ENCODE measurements around the gene SYVN1.
"Not testable (repeated sequence)": the region's sequence is repeated elsewhere in the genome, so short reads cannot be mapped to it uniquely, and the experiment has no call there.

Gene SYVN1

GRCh38 chr11:65119670-65119995 lies 14.7 kb downstream of the SYVN1 start:
- H3K27ac Mint-ChIP-seq: peak overlapping the region in 1 of 3 experiments; percentile 32
- H3K27me3 Mint-ChIP-seq (ENCODE audit: low read depth): no peaks in the 10 kb centered on the region
- peak overlapping the region; percentile 76 to 100 (median 98) for H3K4me3 Mint-ChIP-seq

GRCh38 chr11:65118891-65119669 lies 15.2 kb downstream of the SYVN1 start:
- Mint-ChIP-seq H3K4me3 (peak overlapping the region; percentile 76 to 100 (median 98)), H3K4me1 (peaks cover 26% of the 10 kb centered on the region), H3K27ac (peak overlapping the region in 2 of 3 experiments; percentile 32 to 44), H3K36me3 (ENCODE audit: low read depth) (peaks cover 34% of the 10 kb centered on the region)
- not testable (repeated sequence) for H3K9me3 Mint-ChIP-seq; H3K27me3 Mint-ChIP-seq (ENCODE audit: low read depth)

More at GRCh38 chr11:65119670-65119995, 14.7 kb downstream of the SYVN1 start:
- no peaks in the 10 kb centered on the region for H3K9me3 Mint-ChIP-seq
- H3K4me1 Mint-ChIP-seq: peaks cover 28% of the 10 kb centered on the region
- TF ChIP-seq CTCF (IDR thresholded peaks at IDR 0.05; ENCODE audit: unreplicated experiment in 3 of 3): no peak
- H3K36me3 Mint-ChIP-seq (ENCODE audit: low read depth): peaks cover 39% of the 10 kb centered on the region

- Mint-ChIP-seq H3K27ac (peak overlapping the region; percentile 80 to 91 (median 84)), H3K4me1 (peaks cover 33% of the 10 kb centered on the region), H3K36me3 (ENCODE audit: low read depth) (peaks cover 32% of the 10 kb centered on the region), H3K27me3 (ENCODE audit: low read depth) (no peaks in the 10 kb centered on the region), H3K4me3 (peak overlapping the region; percentile 90 to 100 (median 90)), H3K9me3 (no peaks in the 10 kb centered on the region)
- TF ChIP-seq CTCF (IDR thresholded peaks at IDR 0.05; ENCODE audit: unreplicated experiment in 3 of 3): peak in 1 of 3 experiments; percentile 48
These were observed 16.1 kb downstream of the SYVN1 start for GRCh38 chr11:65118097-65118837.

- H3K4me3 Mint-ChIP-seq: peak within 1 kb of the TSS; percentile 90 to 100 (median 90)
- peak; percentile 91 to 96 (median 92) for TF ChIP-seq CTCF (IDR thresholded peaks at IDR 0.05; ENCODE audit: unreplicated experiment in 3 of 3)
- peaks cover 32% of the 10 kb centered on the region for H3K36me3 Mint-ChIP-seq (ENCODE audit: low read depth)
- peaks cover 35% of the 10 kb centered on the region for H3K4me1 Mint-ChIP-seq
- H3K27ac Mint-ChIP-seq: peak within 1 kb of the TSS; percentile 80 to 92 (median 91)
- no peaks in the 10 kb centered on the region for H3K27me3 Mint-ChIP-seq (ENCODE audit: low read depth)
- H3K9me3 Mint-ChIP-seq: no peaks in the 10 kb centered on the region
These were observed 16.9 kb downstream of the SYVN1 start, which contains the start of gene ZNHIT2 for GRCh38 chr11:65117206-65118096. TSS of gene ZNHIT2 (minus strand) at chr11:65117701. CDS start at chr11:65117653, 48 bp downstream.

GRCh38 chr11:65116370-65117205 lies 17.7 kb downstream of the SYVN1 start:
- H3K27ac Mint-ChIP-seq: peak overlapping the region in 2 of 3 experiments; percentile 76 to 92
- H3K27me3 Mint-ChIP-seq (ENCODE audit: low read depth): no peaks in the 10 kb centered on the region
- no peak for TF ChIP-seq CTCF (IDR thresholded peaks at IDR 0.05; ENCODE audit: unreplicated experiment in 3 of 3)
- H3K4me3 Mint-ChIP-seq: peak overlapping the region; percentile 90 to 97 (median 90)
- H3K36me3 Mint-ChIP-seq (ENCODE audit: low read depth): peaks cover 25% of the 10 kb centered on the region
- H3K4me1 Mint-ChIP-seq: peaks cover 26% of the 10 kb centered on the region
- no peaks in the 10 kb centered on the region for H3K9me3 Mint-ChIP-seq
